Adrenal gland (tissue), 5 donors: ENCODE results near the gene PSMD5.

Source experiments
- CTCF ChIP-seq, 6 experiments: fragments of 450-650 bp in 4 of 6; fragments of 200-600 bp in 2 of 6; sonication (generic) in 1 of 6; IDR thresholded peaks; 1 replicate in 5 of 6; 2 replicates in 1 of 6; pipeline versions ENCODE4 v1.5.1 to v1.8.0; 2016 to 2021; ENCODE audit warnings: antibody characterized with exemption in 6 of 6, mild to moderate bottlenecking in 2 of 6, moderate library complexity in 1 of 6
- POLR2A ChIP-seq, 2 donors: fragments of 450-650 bp; IDR thresholded peaks; one replicate each; pipeline ENCODE4 v1.6.1; 2017; ENCODE audit warnings: antibody characterized with exemption in 2 of 2, mild to moderate bottlenecking in 2 of 2, moderate library complexity in 1 of 2
- donor health status: DM: no; HTN: no; CAD: no.

- TF ChIP-seq CTCF (IDR thresholded peaks at IDR 0.05) (no peak), POLR2A (IDR thresholded peaks at IDR 0.05) (no peak)
These were observed 9.9 kb downstream of the PSMD5 start for GRCh38 chr9:120832807-120833206.
